D341Med (cell line): ENCODE measurements around the gene PRAMEF1.
"Not testable (repeated sequence)": the region's sequence is repeated elsewhere in the genome, so short reads cannot be mapped to it uniquely, and the experiment has no call there.

Experiments used
- DNase-seq: peaks from one replicate; pipeline ENCODE4 v3.0.0; 2012; ENCODE audit warnings: low spot score

PRAMEF1 gene

GRCh38 chr1:12791097-12791496 lies at the start of gene PRAMEF1:
PRAMEF1 (plus strand) TSS chr1:12791397; CDS start chr1:12793228, 1,831 bp downstream.
- DNase-seq: not testable (repeated sequence)

DNA sequence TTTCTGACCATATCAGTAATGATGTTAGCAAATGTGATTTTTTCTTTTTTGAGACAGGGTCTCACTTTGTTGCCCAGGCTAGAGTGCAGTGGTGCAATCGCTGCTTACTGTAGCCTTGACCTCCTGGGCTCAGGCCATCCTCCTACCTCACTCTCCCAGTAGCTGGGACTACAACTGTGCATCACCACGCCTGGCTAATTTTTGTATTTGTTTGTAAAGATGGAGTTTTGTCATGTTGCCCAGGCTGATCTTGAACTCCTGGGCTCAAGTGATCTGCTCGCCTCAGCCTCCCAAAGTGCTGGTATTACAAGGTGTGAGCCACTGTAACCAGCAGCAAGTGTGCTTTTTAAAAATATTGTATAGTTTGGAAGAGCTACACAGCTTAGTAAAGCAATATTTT lies 49.3 kb upstream of the PRAMEF1 start:
- no peak for DNase-seq

GRCh38 chr1:12745126-12745991 lies 45.8 kb upstream of the PRAMEF1 start:
- no peak for DNase-seq

GRCh38 chr1:12745992-12746323 lies 45.2 kb upstream of the PRAMEF1 start, which contains the start of gene CFAP107:
CFAP107 (plus strand) TSS chr1:12746200; CDS start chr1:12746431, 231 bp downstream.
- no peak for DNase-seq

DNA sequence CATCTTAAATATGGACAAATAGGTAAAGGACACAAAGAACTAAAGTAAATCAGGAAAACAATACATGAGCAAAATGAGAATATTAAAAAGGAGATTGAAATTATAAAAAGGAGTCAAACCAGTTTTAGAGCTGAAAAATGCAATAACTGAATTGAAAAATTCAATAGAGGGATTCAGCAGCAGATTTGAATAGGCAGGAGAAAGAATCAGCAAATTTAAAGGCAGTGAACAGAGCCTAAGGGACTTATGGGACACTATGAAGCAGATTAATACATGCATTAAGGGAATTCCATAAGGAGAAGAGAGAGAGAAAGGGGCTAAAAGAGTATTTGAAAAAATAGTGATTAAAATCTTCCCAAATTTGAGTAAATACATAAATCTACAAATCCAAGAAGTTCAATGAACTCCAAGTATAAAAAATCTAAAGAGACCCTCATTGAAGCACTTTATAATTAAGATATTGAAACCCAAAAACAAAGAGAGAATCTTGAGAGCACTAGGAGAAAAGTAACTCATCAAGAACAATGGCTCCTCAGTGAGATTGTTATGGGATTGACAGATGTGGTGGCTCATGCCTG lies 42.3 kb upstream of the PRAMEF1 start:
- no peak for DNase-seq

- no peak for DNase-seq
Measured at GRCh38 chr1:12754738-12755137, 36.5 kb upstream of the PRAMEF1 start.

- no peak for DNase-seq
Measured at GRCh38 chr1:12756273-12756672, 34.9 kb upstream of the PRAMEF1 start.

DNA sequence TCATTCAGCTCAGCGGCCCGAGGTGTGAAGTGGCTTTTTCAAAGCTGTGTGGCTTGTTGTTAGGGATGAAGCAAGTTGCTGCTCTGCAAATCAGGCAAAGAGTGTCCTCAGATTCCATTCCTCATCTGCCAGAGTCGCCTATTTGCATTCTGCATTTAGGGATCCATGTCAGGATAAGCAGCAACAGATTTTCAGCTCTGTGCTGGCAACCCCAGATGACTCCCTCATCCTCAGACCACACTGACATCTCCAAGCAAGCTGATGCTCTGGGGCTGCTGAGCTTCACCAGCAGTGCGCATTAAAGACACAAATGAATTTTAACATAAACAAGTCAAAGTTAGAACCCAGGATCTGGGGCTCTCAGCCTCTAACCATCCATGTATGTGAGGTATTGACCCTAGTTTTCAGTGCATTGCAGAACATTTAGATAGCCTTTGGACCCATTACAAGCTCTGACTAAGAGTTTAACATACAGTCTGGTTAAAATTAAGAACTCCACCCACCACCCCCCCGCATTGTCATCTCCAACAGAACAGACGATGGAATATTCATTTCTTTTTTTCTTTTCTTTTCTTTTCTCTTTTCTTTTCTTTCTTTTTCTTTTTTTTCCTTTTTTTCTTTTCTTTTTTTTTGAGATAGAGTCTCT lies 34.3 kb upstream of the PRAMEF1 start:
- no peak for DNase-seq

GRCh38 chr1:12757836-12758235 lies 33.4 kb upstream of the PRAMEF1 start:
- no peak for DNase-seq

GRCh38 chr1:12760256-12760795 lies 30.9 kb upstream of the PRAMEF1 start:
- no peak for DNase-seq

- no peak for DNase-seq
Measured at GRCh38 chr1:12761781-12762180, 29.4 kb upstream of the PRAMEF1 start.

GRCh38 chr1:12762766-12763165 lies 28.4 kb upstream of the PRAMEF1 start:
- no peak for DNase-seq

- no peak for DNase-seq
Measured at GRCh38 chr1:12763479-12763878, 27.7 kb upstream of the PRAMEF1 start.

DNA sequence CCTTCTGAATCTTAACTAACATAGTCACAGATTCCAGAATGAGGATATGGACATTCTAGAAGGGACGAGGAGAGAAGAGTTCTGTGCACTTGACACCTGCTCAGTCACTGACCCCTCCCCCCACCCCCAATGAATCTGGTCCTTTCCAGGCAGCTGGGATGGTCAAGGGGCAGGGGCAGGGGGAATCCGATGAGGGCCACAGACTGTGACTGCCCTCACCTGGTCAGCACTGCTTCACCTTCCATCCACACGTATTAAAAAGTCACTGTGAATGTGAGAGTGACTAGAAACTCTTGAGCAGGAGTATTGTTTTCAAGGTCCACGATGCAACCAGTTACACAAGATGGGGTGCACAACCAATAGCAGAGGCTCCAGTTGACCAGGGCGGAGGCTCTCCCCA lies 27.2 kb upstream of the PRAMEF1 start:
- DNase-seq: no peak

DNA sequence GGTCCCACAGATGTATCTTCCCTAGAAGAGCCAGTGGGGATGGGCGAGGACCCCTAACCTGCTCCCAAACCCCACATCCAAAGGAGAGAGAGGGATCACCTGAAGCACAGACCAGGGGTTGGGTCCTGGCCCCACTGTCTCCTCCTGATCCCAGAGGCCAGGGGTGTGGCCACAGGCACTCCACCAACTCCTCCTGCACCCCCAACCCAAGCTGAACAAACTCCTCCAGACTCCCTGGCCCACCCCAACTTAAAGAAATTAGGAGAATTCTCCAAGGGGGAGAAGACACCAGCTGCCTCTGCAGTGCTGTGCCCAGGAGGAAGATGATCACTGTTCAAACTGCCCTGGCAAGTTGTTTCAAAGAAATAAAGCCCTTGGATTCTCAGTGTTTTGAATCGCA lies 22.2 kb upstream of the PRAMEF1 start:
- DNase-seq: no peak

DNA sequence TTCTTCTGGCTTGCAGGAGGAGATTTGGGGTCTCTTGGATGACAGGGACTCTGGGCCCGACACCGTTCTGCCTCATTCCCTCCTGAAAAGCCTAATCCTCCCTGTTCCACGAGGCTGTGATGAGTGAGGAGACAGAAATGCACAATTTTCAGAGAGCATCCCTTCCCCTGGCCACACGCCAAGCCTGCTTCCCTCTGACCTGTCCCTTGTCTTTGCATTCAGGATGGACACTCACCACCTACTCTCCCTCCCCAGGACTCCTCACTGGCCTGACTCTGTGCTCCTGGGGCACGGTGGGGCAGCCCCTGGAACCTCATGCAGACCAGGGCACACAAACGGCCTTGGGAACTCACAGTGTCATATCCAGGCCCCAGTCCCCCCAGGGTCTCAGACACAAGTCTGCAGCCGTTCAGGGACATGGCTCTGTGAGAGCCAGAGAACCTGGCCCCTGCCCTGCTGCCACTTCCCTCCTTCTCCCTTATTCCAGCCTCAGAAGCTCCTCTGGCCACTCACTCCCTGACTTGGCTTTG lies 21.2 kb upstream of the PRAMEF1 start:
- DNase-seq: no peak

- no peak for DNase-seq
Measured at GRCh38 chr1:12770620-12771019, 20.6 kb upstream of the PRAMEF1 start.

GRCh38 chr1:12771186-12771585 lies 20.0 kb upstream of the PRAMEF1 start:
- DNase-seq: no peak

DNA sequence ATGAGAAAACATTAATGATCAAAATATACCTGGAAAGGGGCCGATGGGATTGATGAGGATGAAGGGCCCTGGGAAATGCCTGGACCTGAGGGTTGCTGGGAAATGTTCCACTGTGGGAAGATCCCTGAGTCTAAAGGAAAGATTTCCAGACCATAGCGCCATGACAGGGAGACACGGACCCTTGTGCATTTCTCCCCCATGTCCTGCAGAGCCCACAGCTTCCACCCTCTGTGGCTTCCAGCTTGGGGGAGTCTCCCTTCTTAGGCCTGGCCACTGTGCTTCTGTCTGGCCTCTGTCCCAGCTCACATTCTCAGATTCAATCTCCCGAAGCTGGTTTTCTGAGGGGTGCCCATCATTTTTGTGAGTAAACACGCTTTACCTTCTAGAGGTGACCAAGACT lies 18.7 kb upstream of the PRAMEF1 start:
- DNase-seq: no peak

GRCh38 chr1:12773438-12773837 lies 17.8 kb upstream of the PRAMEF1 start, which contains the start of gene PRAMEF12:
PRAMEF12 (plus strand) TSS chr1:12773738; CDS start chr1:12774868, 1,130 bp downstream.
- no peak for DNase-seq

GRCh38 chr1:12774801-12775345 lies 16.3 kb upstream of the PRAMEF1 start:
- DNase-seq: no peak

DNA sequence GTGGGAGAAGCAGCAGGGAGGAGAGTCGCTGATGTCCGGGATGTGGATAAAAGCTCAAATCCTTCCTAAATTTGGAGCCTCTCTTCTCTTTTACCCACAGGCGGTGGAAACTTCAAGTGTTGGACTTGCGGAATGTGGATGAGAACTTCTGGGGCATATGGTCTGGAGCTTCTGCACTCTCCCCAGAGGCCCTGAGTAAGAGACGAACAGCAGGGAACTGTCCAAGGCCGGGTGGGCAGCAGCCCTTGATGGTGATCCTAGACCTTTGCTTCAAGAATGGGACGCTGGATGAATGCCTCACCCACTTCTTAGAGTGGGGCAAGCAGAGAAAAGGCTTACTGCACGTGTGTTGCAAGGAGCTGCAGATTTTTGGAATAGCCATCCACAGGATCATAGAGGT lies 15.8 kb upstream of the PRAMEF1 start:
- no peak for DNase-seq
